Gastroesophageal sphincter (tissue), 4 donors: Measurements from ENCODE around the gene PIP4K2B. TPM values are rescaled to one million over a fixed set of nuclear protein-coding genes. Genes with fewer than 3 reads are reported as not detected.
"Not testable (repeated sequence)": the region's sequence is repeated elsewhere in the genome, so short reads cannot be mapped to it uniquely, and the experiment has no call there.

Source experiments
- ATAC-seq: fragments of 150-250 bp; one replicate; pipeline ENCODE4 v1.9.1; 2016; ENCODE audit warnings: mild to moderate bottlenecking, moderate library complexity
- H3K27ac ChIP-seq, 4 donors: fragments of 200-600 bp; sonication (generic) in 3 of 4; 1 replicate in 3 of 4; 2 replicates in 1 of 4; pipeline ENCODE4 v1.5.1; 2016 to 2019
- H3K27me3 ChIP-seq: fragments of 200-600 bp; sonication (generic); one replicate; pipeline ENCODE4 v1.5.1; 2019
- H3K36me3 ChIP-seq, 2 donors: fragments of 200-600 bp; sonication (generic); one replicate each; pipeline ENCODE4 v1.5.1; 2019; ENCODE audit warnings: control low read depth in 1 of 2
- H3K4me1 ChIP-seq, 3 donors: fragments of 200-600 bp; sonication (generic); 1 replicate in 2 of 3; 2 replicates in 1 of 3; pipeline ENCODE4 v1.5.1; 2016 to 2019; ENCODE audit warnings: control low read depth in 2 of 3
- H3K4me3 ChIP-seq, 2 donors: fragments of 200-600 bp; sonication (generic); one replicate each; pipeline ENCODE4 v1.5.1; 2019; ENCODE audit warnings: mild to moderate bottlenecking in 1 of 2, moderate library complexity in 1 of 2
- H3K9me3 ChIP-seq, 3 donors: fragments of 200-600 bp; sonication (generic); one replicate each; pipeline ENCODE4 v1.5.1; 2017 to 2019; ENCODE audit warnings: control low read depth in 2 of 3
- EP300 ChIP-seq: sonication (generic); formaldehyde crosslinking; IDR thresholded peaks from one replicate; pipeline ENCODE4 v1.6.1; 2017; ENCODE audit warnings: antibody characterized with exemption, mild to moderate bottlenecking
- POLR2A ChIP-seq, 2 donors: fragments of 450-650 bp; IDR thresholded peaks; one replicate each; pipeline ENCODE4 v1.6.1; 2017; ENCODE audit warnings: antibody characterized with exemption in 2 of 2, mild to moderate bottlenecking in 2 of 2, moderate library complexity in 1 of 2
- POLR2AphosphoS5 ChIP-seq: sonication (generic); formaldehyde crosslinking; IDR thresholded peaks from one replicate; pipeline ENCODE4 v1.6.1; 2017; ENCODE audit warnings: antibody characterized with exemption
- WGBS, 2 donors: methylation state at CpG; one replicate each; pipeline ENCODE4 v1.1.5; 2018; ENCODE audit warnings: low coverage in 1 of 2; 5-methylcytosine and 5-hydroxymethylcytosine counted together
- total RNA-seq, 4 donors: library from RNA; depleted of rRNA; stranded (reverse); fragments of >200 nt; gene quantifications; one replicate each; pipeline ENCODE4 v1.1.0, GENCODE V29; 2016
- TF ChIP-seq, protein P1 (sequence below), 4 experiments: fragments of 200-600 bp in 2 of 4; fragments of 450-650 bp in 2 of 4; sonication (generic) in 1 of 4; IDR thresholded peaks; one replicate each; pipeline ENCODE4 v1.5.1; 2017 to 2019; ENCODE audit warnings: antibody characterized with exemption in 4 of 4, mild to moderate bottlenecking in 2 of 4, moderate library complexity in 2 of 4

PIP4K2B gene
- total RNA-seq, 4 donors from 2014 or later: 43.9 to 80.3 (median 62.1) TPM

DNA sequence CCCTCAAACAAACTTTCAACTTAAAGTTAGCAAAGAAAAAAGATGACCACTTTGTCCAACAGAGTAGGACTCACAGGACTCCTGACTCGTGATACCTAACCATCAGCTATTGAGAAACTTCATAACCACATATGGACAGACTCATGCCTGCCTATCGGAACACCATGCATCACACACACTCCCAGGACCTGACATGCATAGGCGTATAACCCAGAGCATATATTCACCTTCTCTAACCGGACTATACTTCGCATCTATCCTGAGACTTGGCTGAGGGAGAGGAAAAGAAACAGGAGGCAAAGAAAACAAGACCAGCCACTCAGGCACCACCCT is 2.2 kb downstream of the PIP4K2B start:
- peak overlapping the region in 1 of 2 donors; percentile 94 for H3K4me3 ChIP-seq
- peaks cover 3 to 19% of the 10 kb centered on the region in 2 donors for H3K36me3 ChIP-seq
- no peak for ATAC-seq
- peak overlapping the region in 3 of 4 donors; percentile 98 to 100 (median 99) for H3K27ac ChIP-seq
- no peaks in the 10 kb centered on the region for H3K27me3 ChIP-seq
- H3K9me3 ChIP-seq: no peaks in the 10 kb centered on the region
- peaks cover 3 to 59% (median 29%) of the 10 kb centered on the region in 3 donors for H3K4me1 ChIP-seq
- 56 to 65% methylated on average over 5 of the region's 5 CpGs for WGBS, 2 donors
- TF ChIP-seq, protein P1, sequence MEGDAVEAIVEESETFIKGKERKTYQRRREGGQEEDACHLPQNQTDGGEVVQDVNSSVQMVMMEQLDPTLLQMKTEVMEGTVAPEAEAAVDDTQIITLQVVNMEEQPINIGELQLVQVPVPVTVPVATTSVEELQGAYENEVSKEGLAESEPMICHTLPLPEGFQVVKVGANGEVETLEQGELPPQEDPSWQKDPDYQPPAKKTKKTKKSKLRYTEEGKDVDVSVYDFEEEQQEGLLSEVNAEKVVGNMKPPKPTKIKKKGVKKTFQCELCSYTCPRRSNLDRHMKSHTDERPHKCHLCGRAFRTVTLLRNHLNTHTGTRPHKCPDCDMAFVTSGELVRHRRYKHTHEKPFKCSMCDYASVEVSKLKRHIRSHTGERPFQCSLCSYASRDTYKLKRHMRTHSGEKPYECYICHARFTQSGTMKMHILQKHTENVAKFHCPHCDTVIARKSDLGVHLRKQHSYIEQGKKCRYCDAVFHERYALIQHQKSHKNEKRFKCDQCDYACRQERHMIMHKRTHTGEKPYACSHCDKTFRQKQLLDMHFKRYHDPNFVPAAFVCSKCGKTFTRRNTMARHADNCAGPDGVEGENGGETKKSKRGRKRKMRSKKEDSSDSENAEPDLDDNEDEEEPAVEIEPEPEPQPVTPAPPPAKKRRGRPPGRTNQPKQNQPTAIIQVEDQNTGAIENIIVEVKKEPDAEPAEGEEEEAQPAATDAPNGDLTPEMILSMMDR (IDR thresholded peaks at IDR 0.05): no peak
- TF ChIP-seq POLR2A (IDR thresholded peaks at IDR 0.05): no peak
- no peak for TF ChIP-seq EP300
- TF ChIP-seq POLR2AphosphoS5: no peak

- TF ChIP-seq, protein P1 (IDR thresholded peaks at IDR 0.05): no peak
- TF ChIP-seq POLR2AphosphoS5 (no peak), POLR2A (IDR thresholded peaks at IDR 0.05) (no peak), EP300 (no peak)
- ATAC-seq: no peak
- H3K9me3 ChIP-seq: no peaks in the 10 kb centered on the region
- peak overlapping the region in 3 of 4 donors; percentile 46 to 100 (median 99) for H3K27ac ChIP-seq
- H3K27me3 ChIP-seq: no peaks in the 10 kb centered on the region
- peaks cover 3 to 59% (median 29%) of the 10 kb centered on the region in 3 donors for H3K4me1 ChIP-seq
- 46 to 48% methylated on average over 4 to 5 of the region's 5 CpGs for WGBS, 2 donors
- H3K4me3 ChIP-seq: peak overlapping the region in 1 of 2 donors; percentile 94
- H3K36me3 ChIP-seq: peaks cover 0 to 13% of the 10 kb centered on the region in 2 donors
Observed at GRCh38 chr17:38796451-38797157, 2.8 kb downstream of the PIP4K2B start.

DNA sequence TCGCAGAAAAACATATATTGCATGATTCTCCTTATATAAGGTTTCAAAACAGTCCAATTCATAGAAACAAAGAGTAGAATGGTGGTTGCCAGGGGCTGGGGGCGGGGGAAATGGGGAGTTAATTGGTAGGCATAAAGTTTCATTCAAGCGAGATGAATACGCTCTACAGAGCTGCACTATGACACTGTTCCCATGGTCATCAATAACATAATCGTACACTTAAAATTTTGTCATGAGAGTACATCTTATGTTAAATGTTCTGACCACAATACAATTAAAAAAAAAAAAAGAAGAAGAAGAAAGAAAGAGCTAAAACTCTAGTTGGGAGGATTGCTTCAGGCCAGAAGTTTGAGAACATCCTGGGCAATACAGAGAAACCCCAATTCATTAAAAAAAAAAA is 5.1 kb downstream of the PIP4K2B start:
- Histone ChIP-seq H3K9me3 (no peaks in the 10 kb centered on the region), H3K27ac (no peak overlapping the region), H3K36me3 (peaks cover 0 to 5% of the 10 kb centered on the region in 2 donors), H3K27me3 (no peaks in the 10 kb centered on the region), H3K4me3 (no peak overlapping the region), H3K4me1 (peaks cover 3 to 71% (median 25%) of the 10 kb centered on the region in 3 donors)
- 79 to 97% methylated on average over 4 to 5 of the region's 5 CpGs for WGBS, 2 donors
- TF ChIP-seq POLR2A (IDR thresholded peaks at IDR 0.05): no peak
- no peak for TF ChIP-seq POLR2AphosphoS5
- TF ChIP-seq, protein P1 (IDR thresholded peaks at IDR 0.05): no peak
- no peak for TF ChIP-seq EP300
- ATAC-seq: no peak

- no peak for ATAC-seq
- Histone ChIP-seq H3K36me3 (peaks cover 0 to 12% of the 10 kb centered on the region in 2 donors), H3K27me3 (no peaks in the 10 kb centered on the region), H3K9me3 (no peaks in the 10 kb centered on the region), H3K4me3 (no peak overlapping the region), H3K4me1 (peaks cover 0 to 49% (median 4%) of the 10 kb centered on the region in 3 donors), H3K27ac (no peak overlapping the region)
- TF ChIP-seq POLR2AphosphoS5 (no peak), POLR2A (IDR thresholded peaks at IDR 0.05) (no peak), EP300 (no peak)
- TF ChIP-seq, protein P1 (IDR thresholded peaks at IDR 0.05): no peak
- 50 to 80% methylated on average over 1 to 2 of the region's 5 CpGs for WGBS, 2 donors
Observed at GRCh38 chr17:38791162-38791561, 8.2 kb downstream of the PIP4K2B start.

DNA sequence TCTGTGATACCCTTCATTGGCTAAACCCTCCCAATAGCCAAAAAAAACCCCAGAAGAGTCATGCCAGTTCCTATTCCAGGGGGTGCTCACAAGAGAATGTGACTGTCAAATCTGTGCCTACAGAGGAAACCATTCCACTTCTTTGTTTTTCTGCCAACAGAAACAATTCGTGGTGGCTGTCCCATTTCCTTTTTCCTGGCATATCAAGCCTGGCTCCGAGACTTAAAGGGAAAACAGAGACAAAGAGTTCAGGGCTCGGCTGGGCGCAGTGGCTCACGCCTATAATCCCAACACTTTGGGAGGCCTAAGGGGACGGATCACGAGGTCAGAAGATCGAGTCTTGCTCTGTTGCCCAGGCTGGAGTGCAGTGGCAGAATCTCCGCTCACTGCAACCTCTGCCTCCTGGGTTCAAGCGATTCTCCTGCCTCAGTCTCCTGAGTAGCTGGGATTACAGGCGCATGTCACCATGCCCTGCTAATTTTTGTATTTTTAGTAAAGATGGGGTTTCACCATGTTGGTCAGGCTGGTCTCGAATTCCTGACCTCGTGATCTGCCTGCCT is 9.1 kb downstream of the PIP4K2B start:
- not testable (repeated sequence) for H3K27me3 ChIP-seq, H3K27ac ChIP-seq, ATAC-seq, H3K4me3 ChIP-seq, H3K9me3 ChIP-seq
- Histone ChIP-seq H3K36me3 (peaks cover 0 to 22% of the 10 kb centered on the region in 2 donors), H3K4me1 (peaks cover 0 to 40% (median 0%) of the 10 kb centered on the region in 3 donors)
- WGBS, 2 donors: 66 to 74% methylated on average over 8 to 12 of the region's 13 CpGs
